Left lung (tissue), 10 donors: Measurements from ENCODE around the gene ATXN2. TPM values are rescaled to one million over a fixed set of nuclear protein-coding genes. Genes with fewer than 3 reads are reported as not detected.
"Not testable (repeated sequence)": the region's sequence is repeated elsewhere in the genome, so short reads cannot be mapped to it uniquely, and the experiment has no call there.

Experiments
- ATAC-seq: fragments of 200-7000 bp; cut with Tn5 transposase; one replicate; pipeline ENCODE4 v1.9.1; 2020; ENCODE audit warnings: moderate library complexity
- DNase-seq, 4 donors: peaks; one replicate each; pipeline ENCODE4 v3.0.0-alpha.2; 2013 to 2020
- H3K27ac ChIP-seq, 2 donors: fragments of 200-600 bp; sonication (generic) in 1 of 2; one replicate each; pipeline versions ENCODE4 v1.5.0 to v1.8.0; 2020 to 2021
- H3K27me3 ChIP-seq, 2 donors: fragments of 200-600 bp; sonication (generic) in 1 of 2; one replicate each; pipeline versions ENCODE4 v1.5.0 to v1.8.0; 2020 to 2021
- H3K36me3 ChIP-seq, 2 donors: fragments of 200-600 bp; sonication (generic) in 1 of 2; one replicate each; pipeline versions ENCODE4 v1.5.0 to v1.8.0; 2020 to 2021
- H3K4me1 ChIP-seq, 2 donors: fragments of 200-600 bp; one replicate each; pipeline ENCODE4 v1.8.0; 2021
- H3K4me3 ChIP-seq, 2 donors: fragments of 200-600 bp; sonication (generic) in 1 of 2; one replicate each; pipeline versions ENCODE4 v1.5.0 to v1.8.0; 2020 to 2021; ENCODE audit warnings: mild to moderate bottlenecking in 1 of 2
- H3K9me3 ChIP-seq, 2 donors: fragments of 200-600 bp; sonication (generic) in 1 of 2; one replicate each; pipeline versions ENCODE4 v1.5.0 to v1.8.0; 2020 to 2021
- CTCF ChIP-seq, 2 donors: fragments of 200-600 bp; sonication (generic) in 1 of 2; IDR thresholded peaks; one replicate each; pipeline versions ENCODE4 v1.5.0 to v1.8.0; 2021; ENCODE audit warnings: antibody characterized with exemption in 2 of 2
- intact Hi-C, 2 donors: fragments of 100-400 bp; cut with DNase I; formaldehyde crosslinking; loops; one replicate each; pipeline versions ENCODE4 v1.11.2 to v1.14.2; 2022
- polyA plus RNA-seq, 6 donors: library from polyadenylated mRNA; unstranded; fragments of 120-200 nt; gene quantifications; one replicate each; pipeline ENCODE4 v1.2.1, GENCODE V29; 2013; ENCODE audit not compliant: insufficient read length in 6 of 6
- total RNA-seq, 2 donors: library from RNA; stranded (reverse); fragmentation: NEBNext Ultra II Directional; extraction: Animal tissue kit (Norgen Biotek cat#: 25700); gene quantifications; one replicate each; pipeline ENCODE4 v1.2.1, GENCODE V29; 2021
- donor health status: DM: no; HTN: yes; CAD: no.
- donor health status: DM: no; HTN: no; CAD: no.

ATXN2 gene
- total and polyA plus RNA-seq, 8 donors: 60.9 to 90.2 (median 72.2) TPM

- DNase-seq (no peak), ATAC-seq (no peak)
Observed at GRCh38 chr12:111404362-111405148, 194.6 kb downstream of the ATXN2 start.

GRCh38 chr12:111402490-111402824, 196.7 kb downstream of the ATXN2 start:
- H3K36me3 ChIP-seq, DNase-seq, H3K9me3 ChIP-seq, H3K27me3 ChIP-seq, ATAC-seq, intact Hi-C loops, H3K4me3 ChIP-seq: not testable (repeated sequence)
- Histone ChIP-seq H3K4me1 (peaks cover 14 to 70% of the 10 kb centered on the region in 2 donors), H3K27ac (peak overlapping the region; percentile 70 to 95)

More at GRCh38 chr12:111404362-111405148, 194.6 kb downstream of the ATXN2 start:
- no peaks in the 10 kb centered on the region for H3K27me3 ChIP-seq
- H3K4me3 ChIP-seq: peak overlapping the region; percentile 91 to 96
- intact Hi-C loops: no loop called here
- H3K4me1 ChIP-seq: peaks cover 22 to 70% of the 10 kb centered on the region in 2 donors
- TF ChIP-seq CTCF (IDR thresholded peaks at IDR 0.05): no peak
- H3K9me3 ChIP-seq: no peaks in the 10 kb centered on the region
- H3K36me3 ChIP-seq: no peaks in the 10 kb centered on the region
- H3K27ac ChIP-seq: peak overlapping the region; percentile 89 to 95

Other genes with a start within 250 kb of the ATXN2 start
- 10 to 100 TPM in 1 of 2 donors, 1 to 10 TPM in 1; 9.9 to 20.5 TPM for gene PHETA1, start 230.2 kb downstream of the ATXN2 start, total RNA-seq
- gene PHETA1, start 230.2 kb downstream of the ATXN2 start, polyA plus RNA-seq: 10 to 100 TPM in 3 of 6 donors, 1 to 10 TPM in 3; 7.2 to 14.9 (median 9.7) TPM
- 10 to 100 TPM; 26.9 to 42.0 TPM for gene SH2B3, start 193.4 kb downstream of the ATXN2 start, total RNA-seq
- gene SH2B3, start 193.4 kb downstream of the ATXN2 start, polyA plus RNA-seq: 10 to 100 TPM; 19.2 to 25.3 (median 21.6) TPM
- gene BRAP, start 86.6 kb upstream of the ATXN2 start, total RNA-seq: 10 to 100 TPM; 15.2 to 15.3 TPM
- 10 to 100 TPM; 17.5 to 20.1 (median 18.4) TPM for gene BRAP, start 86.6 kb upstream of the ATXN2 start, polyA plus RNA-seq
- 10 to 100 TPM; 19.8 to 23.3 TPM for gene ACAD10, start 86.7 kb upstream of the ATXN2 start, total RNA-seq
- gene ACAD10, start 86.7 kb upstream of the ATXN2 start, polyA plus RNA-seq: 10 to 100 TPM; 31.8 to 44.3 (median 39.3) TPM
- 100 to 1,000 TPM; 239 to 289 TPM for gene ALDH2, start 167.6 kb upstream of the ATXN2 start, total RNA-seq
- 100 to 1,000 TPM in 3 of 6 donors, 10 to 100 TPM in 3; 91.6 to 107 (median 101) TPM for gene ALDH2, start 167.6 kb upstream of the ATXN2 start, polyA plus RNA-seq
- 10 to 100 TPM; 31.7 to 43.1 TPM for gene MAPKAPK5, start 242.9 kb upstream of the ATXN2 start, total RNA-seq
- 10 to 100 TPM; 44.4 to 57.9 (median 50.8) TPM for gene MAPKAPK5, start 242.9 kb upstream of the ATXN2 start, polyA plus RNA-seq